GM12801 (cell line): Measurements from ENCODE around the gene NTM.

Experiments used
- CTCF ChIP-seq: IDR thresholded peaks from one replicate; pipeline ENCODE4 v1.5.1; 2011; ENCODE audit warnings: control low read depth; ENCODE audit not compliant: insufficient read length; ENCODE audit errors: extremely low read depth

The NTM gene

DNA sequence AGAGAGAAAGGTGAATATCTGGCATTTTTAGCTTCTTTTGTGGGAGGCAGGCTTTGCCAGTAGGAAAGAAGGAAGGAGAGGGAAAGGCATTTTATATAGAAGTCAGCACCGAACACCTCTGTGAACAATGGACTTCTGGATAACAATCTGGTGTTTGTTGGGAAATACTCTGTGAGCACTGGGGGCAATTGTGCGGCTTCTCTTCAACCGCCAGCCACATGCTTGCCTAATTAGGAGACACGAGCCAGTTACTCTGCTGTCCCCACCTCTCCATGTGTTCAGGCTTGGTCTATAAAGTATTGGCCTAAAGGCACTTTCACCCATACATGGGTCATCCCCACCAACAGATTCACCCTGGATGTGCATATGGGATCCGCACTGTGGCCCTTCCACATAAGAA lies 523.6 kb downstream of the NTM start:
- TF ChIP-seq CTCF = no peak

- TF ChIP-seq CTCF = no peak
Observed at GRCh38 chr11:131894615-131895544, 524.5 kb downstream of the NTM start.

DNA sequence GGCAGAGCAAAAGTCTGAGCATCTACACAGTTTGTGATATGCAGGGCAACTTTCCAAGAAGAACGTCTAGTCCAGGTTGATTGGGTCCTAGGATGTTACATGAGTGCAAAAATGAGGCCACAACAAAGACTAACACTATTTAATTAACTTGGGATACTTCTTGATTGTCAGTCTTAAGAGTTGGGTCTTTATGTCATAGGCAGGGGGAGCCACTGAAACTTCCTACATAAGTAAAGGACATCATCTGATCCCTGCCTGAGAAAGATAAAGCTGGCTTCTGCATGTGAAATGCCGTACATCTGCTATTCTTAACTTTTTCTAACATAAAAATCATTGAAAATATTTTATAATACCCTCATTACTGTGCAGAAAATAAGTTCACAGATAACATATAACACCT lies 525.5 kb downstream of the NTM start:
- TF ChIP-seq CTCF = no peak

GRCh38 chr11:131896978-131897615 lies 526.7 kb downstream of the NTM start:
- TF ChIP-seq CTCF = no peak

DNA sequence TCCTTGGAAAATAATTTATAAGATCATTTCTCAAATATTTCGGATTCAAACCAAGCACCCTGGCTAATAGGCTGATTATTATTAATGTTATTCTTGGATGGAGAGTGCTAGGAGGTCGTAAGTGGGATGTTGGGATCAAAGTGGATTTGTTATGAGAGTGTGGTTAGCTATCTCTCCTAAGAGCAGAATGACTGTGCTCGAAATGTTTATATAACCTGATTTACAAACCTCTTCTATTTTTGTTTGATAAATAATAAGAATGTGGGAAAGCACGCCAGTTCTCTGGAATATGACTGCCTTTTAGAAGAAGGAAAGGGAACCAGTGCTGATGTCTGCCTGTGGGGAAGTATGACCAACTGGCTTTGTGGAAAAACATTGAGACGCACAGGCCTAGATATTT lies 527.5 kb downstream of the NTM start:
- no peak for TF ChIP-seq CTCF

DNA sequence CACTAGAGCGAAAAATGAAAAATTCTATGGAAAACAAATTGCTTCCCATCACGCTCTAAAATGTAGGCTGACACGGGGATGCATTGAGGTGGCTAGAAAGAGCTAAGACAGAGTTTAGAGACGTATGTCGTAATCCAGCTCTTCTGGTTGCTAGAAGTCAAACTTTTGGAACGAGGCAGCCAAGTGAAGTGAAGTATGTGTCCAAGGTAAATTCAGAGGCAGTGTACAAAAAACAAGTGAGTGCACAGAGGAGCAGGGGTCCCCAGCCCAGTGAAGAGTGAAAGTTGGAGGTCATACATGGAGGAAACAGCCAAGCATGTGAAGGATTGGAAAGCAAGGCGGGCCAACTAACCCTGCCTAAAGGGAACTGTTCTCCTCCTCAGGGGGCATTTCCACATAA lies 528.5 kb downstream of the NTM start:
- no peak for TF ChIP-seq CTCF

DNA sequence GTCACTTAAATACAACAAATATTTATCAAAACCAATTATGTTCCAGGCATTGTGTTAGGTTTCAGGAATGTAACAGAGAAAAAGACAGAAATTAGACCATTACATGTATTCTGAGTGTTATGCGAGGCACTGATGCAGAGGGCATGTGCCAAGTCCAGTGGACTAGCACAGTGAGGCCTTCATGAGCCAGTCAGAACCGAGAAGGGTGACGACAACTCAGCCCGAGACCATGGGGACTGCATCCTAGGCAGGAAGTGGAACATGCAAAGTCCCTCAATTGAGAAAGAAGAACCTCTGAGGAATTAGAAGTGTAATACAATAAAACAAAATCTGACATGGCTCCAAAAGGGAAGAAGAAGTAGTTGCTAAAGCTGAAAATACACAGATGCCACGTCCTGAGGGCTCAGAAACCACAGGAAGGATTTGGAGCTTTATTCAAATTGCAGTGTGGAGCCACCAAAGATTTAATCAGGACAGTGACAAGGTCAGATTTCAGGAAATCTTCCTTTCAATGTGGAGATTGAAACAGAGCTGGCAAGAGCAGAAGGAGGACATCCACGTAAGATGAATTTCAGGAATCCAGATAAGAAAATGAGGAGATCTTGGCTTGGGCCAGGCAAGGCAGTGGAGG lies 529.6 kb downstream of the NTM start:
- TF ChIP-seq CTCF = no peak
